Measurements from ENCODE around the gene MLPH. TPM values are rescaled to one million over a fixed set of nuclear protein-coding genes. Genes with fewer than 3 reads are reported as not detected.

The MLPH gene
- total RNA-seq, 1 donor from 2014 or later: 14.8 TPM

DNA sequence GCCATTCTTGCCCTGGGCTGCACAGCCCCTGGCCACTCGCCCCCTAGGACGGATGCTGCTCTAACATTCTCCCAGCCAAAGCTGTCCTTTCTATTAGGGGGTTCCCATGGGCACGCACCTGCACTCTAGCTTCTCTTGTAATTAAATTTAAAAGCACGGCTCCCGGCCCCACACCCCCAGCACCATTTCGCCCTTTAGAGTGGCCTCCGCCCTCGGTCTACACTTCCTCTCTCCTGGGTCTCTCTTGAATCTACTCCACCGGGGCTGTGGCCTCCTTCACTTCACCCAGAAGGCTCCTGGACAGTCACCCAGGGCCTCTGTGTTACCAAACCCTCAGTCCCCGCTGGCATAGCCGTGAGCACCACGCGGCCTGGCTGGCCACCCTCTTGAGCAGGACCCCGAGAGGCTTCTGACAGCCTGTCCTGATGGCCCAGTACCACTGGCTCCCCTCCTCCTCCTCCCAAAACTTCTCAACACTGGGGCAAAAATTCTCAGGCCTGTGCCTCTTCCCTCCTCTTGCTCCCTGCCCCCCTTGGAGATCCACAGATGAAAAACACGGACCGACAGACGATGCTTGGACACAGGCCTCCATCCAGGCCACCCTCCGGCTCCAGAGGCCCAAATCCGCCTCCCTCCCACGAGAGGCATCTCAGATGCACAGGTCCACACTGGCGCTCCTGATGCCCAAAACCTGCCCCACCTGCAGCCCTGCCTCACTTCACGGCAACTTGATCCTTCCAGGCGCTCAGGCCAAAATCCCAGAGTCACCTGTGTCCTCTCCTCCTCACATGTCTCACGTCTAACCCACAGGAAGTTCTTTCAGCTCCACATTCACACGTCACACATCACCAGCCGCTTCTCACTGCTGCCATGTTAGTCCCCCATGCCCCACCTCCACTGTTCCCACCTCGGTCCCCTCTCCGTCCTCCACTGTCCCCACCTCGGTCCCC, 110.4 kb downstream of the MLPH start:
- no peak overlapping the region for H3K27ac Mint-ChIP-seq
- H3K27me3 Mint-ChIP-seq: peaks cover 11% of the 10 kb centered on the region
- no peak overlapping the region for H3K4me3 Mint-ChIP-seq
- H3K4me1 Mint-ChIP-seq (ENCODE audit: unreplicated experiment): peaks cover 32% of the 10 kb centered on the region
- TF ChIP-seq, protein P1, sequence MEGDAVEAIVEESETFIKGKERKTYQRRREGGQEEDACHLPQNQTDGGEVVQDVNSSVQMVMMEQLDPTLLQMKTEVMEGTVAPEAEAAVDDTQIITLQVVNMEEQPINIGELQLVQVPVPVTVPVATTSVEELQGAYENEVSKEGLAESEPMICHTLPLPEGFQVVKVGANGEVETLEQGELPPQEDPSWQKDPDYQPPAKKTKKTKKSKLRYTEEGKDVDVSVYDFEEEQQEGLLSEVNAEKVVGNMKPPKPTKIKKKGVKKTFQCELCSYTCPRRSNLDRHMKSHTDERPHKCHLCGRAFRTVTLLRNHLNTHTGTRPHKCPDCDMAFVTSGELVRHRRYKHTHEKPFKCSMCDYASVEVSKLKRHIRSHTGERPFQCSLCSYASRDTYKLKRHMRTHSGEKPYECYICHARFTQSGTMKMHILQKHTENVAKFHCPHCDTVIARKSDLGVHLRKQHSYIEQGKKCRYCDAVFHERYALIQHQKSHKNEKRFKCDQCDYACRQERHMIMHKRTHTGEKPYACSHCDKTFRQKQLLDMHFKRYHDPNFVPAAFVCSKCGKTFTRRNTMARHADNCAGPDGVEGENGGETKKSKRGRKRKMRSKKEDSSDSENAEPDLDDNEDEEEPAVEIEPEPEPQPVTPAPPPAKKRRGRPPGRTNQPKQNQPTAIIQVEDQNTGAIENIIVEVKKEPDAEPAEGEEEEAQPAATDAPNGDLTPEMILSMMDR (conservative IDR thresholded peaks at IDR 0.05): no peak
- DNase-seq (ENCODE audit: extremely low spot score, unreplicated experiment): no peak
- no peaks in the 10 kb centered on the region for H3K36me3 Mint-ChIP-seq
- H3K9me3 Mint-ChIP-seq: no peaks in the 10 kb centered on the region

DNA sequence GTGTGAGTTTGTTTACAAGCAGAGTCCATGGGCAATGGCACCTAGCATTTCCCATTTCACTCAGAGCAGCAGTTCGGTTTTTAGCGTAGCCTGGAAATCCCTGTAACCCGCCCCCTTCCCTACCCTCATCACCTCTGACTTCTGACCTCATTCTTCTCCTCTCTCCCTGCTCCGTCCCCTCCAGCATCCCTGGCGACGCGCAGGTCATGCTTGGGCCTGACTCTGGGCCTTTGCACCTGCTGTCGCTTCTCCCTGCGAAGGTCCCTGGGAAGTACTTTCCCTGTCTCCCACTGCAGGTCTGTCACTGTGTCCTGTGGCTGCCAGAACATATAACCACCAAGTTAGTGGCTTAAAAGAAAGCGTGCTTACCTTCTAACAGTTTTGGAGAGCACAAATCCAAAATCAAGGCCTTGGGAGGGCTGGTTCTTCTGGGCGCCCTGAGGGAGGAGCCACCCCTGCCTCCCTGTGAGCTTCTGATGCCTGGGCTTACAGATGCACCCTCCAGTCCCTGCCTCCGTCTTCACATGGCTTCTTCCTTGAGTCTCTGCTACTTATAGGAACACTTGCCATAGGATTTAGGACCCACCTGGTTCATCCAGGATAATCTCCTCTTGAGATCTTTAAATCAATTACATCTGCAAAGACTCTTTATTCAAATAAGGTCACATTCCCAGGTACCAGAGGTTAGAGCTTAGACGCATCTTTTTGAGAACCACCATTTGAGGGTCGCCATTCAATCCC, 111.6 kb downstream of the MLPH start:
- H3K4me1 Mint-ChIP-seq (ENCODE audit: unreplicated experiment): peaks cover 39% of the 10 kb centered on the region
- no peak overlapping the region for H3K4me3 Mint-ChIP-seq
- no peaks in the 10 kb centered on the region for H3K9me3 Mint-ChIP-seq
- TF ChIP-seq, protein P1 (conservative IDR thresholded peaks at IDR 0.05): no peak
- H3K27ac Mint-ChIP-seq: no peak overlapping the region
- H3K27me3 Mint-ChIP-seq: peaks cover 11% of the 10 kb centered on the region
- DNase-seq (ENCODE audit: extremely low spot score, unreplicated experiment): no peak
- no peaks in the 10 kb centered on the region for H3K36me3 Mint-ChIP-seq

DNA sequence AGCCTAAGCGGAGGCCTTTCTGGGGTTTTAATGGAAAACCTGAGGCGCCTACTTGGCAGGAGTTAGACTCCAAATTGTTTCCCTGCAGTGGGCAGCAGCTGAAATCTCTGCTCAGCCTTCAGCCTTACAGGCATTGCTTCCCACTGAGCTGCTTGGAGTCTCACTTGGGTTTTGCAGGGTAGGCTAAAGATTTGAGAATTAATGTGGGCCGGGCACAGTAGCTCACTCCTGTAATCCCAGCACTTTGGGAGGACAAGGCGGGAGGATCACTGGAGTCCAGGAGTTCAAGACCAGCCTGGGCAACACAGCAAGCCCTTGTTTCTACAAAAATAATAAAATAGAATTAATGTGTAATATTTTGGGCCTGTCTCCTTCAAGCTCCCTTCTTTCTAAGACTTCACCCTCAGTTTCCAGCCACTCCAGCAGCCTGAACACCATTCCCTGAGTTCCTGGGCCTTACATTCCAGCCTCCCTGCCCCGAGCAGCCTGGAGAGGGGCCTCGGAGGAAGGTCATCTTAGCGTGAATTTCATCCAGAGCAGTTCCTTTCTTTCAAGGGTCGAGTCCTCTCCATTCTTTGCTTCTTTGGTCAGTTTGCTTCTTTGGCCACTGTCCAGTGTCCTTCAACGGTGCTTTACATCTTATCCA, 112.5 kb downstream of the MLPH start:
- no peak overlapping the region for H3K4me3 Mint-ChIP-seq
- TF ChIP-seq, protein P1 (conservative IDR thresholded peaks at IDR 0.05): no peak
- H3K27me3 Mint-ChIP-seq: peaks cover 11% of the 10 kb centered on the region
- H3K4me1 Mint-ChIP-seq (ENCODE audit: unreplicated experiment): peaks cover 35% of the 10 kb centered on the region
- no peaks in the 10 kb centered on the region for H3K9me3 Mint-ChIP-seq
- no peaks in the 10 kb centered on the region for H3K36me3 Mint-ChIP-seq
- no peak overlapping the region for H3K27ac Mint-ChIP-seq
- no peak for DNase-seq (ENCODE audit: extremely low spot score, unreplicated experiment)

DNA sequence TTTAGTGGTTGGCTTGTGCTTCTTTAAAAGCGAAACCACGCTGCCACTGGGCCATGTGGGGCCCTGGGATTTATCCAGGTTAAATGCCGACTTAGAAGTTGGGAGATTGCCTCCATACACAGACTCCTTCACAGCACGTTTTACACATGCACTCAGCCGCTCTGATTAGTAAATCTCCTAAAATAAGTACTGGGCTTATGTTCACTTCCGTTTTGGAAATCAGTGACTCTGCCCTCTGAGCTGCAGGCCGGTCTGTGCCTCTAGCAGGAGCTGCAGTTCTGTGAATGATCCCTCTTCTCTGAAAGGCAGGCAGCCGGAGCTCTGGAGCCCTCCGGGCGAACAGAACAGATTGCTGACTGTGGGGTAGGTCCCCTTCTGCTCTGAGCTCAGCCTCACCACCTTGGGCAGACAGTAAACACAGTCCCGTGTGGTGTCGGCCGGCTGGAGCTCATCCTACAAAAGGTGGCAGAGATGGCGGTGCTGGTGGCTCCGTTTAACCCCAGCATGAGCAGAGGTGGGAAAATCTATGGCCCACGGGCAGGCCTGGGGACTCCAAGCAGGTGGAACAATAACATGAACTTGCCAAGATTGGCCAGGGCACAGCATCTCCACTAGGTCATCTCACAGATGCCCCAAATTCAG, 113.3 kb downstream of the MLPH start:
- Mint-ChIP-seq H3K4me1 (ENCODE audit: unreplicated experiment) (peaks cover 28% of the 10 kb centered on the region), H3K9me3 (no peaks in the 10 kb centered on the region), H3K36me3 (no peaks in the 10 kb centered on the region), H3K27me3 (peaks cover 11% of the 10 kb centered on the region), H3K27ac (no peak overlapping the region), H3K4me3 (no peak overlapping the region)
- TF ChIP-seq, protein P1 (conservative IDR thresholded peaks at IDR 0.05): no peak
- DNase-seq (ENCODE audit: extremely low spot score, unreplicated experiment): no peak

DNA sequence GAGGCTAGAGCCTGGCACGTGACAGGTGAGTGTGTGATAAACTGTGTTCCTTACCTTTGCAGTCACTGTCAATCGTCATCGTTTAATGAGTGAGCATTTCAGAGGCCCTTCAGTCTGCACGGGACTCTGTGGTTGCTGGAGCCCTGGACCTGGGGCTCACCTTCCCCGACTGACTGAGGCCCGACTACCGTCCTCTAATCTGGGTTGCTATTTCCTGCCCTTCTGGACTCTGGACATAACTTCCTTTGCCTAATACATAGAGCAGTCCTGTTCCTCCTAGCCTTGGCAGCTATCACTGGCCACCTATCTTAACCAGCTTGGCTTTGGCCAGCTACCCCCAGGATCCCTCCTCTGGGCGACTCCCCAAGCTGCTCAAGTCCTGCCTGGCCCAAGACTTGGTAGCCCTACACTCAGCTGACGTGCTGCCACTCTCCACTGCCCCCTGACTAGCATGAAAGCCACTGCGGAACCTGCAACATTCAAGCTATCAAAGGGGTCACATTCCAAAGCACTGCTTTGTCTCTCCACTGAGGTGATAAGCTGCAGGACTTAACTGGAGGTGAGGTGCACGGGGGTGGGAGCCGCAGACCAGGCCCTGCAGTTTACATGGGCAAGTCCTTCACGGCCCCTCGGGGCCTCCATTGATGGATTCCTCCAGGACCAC, 114.5 kb downstream of the MLPH start:
- Mint-ChIP-seq H3K9me3 (no peaks in the 10 kb centered on the region), H3K27ac (no peak overlapping the region), H3K27me3 (peaks cover 11% of the 10 kb centered on the region), H3K4me3 (no peak overlapping the region), H3K4me1 (ENCODE audit: unreplicated experiment) (peaks cover 28% of the 10 kb centered on the region), H3K36me3 (no peaks in the 10 kb centered on the region)
- TF ChIP-seq, protein P1 (conservative IDR thresholded peaks at IDR 0.05): no peak
- no peak for DNase-seq (ENCODE audit: extremely low spot score, unreplicated experiment)
